SK-N-SH (cell line): Measurements from ENCODE around the gene TPRA1. TPM values are rescaled to one million over a fixed set of nuclear protein-coding genes. Genes with fewer than 3 reads are reported as not detected.

Experiments
- CTCF ChIA-PET: fragments of 300-600, 350-600 bp; formaldehyde crosslinking; extraction: SDS; loops from one replicate; lab custom pipeline; 2021; lab: Yijun Ruan, JAX
- POLR2A ChIA-PET: fragments of 350-600 bp; sonication (Branson Sonifier 250); formaldehyde crosslinking; extraction: SDS; loops from one replicate; lab custom pipeline; 2020; ENCODE audit warnings: antibody characterized with exemption, inconsistent platforms; lab: Yijun Ruan, JAX
- DNase-seq: peaks from one replicate; pipeline ENCODE4 v3.0.0; 2012
- H2AFZ ChIP-seq: fragments of 200-600 bp; sonication (generic); 2 replicates; pipeline ENCODE4 v1.8.1; 2016; ENCODE audit warnings: antibody characterized with exemption, mild to moderate bottlenecking, low read depth
- H3F3A ChIP-seq: fragments of 200-600 bp; sonication (generic); replicated peaks from 2 replicates; pipeline ENCODE3; 2016; ENCODE audit warnings: antibody characterized with exemption, mild to moderate bottlenecking; ENCODE audit not compliant: insufficient read depth
- H3K27ac ChIP-seq, 2 experiments: fragments of 200-500 bp in 1 of 2; fragments of 200-600 bp in 1 of 2; sonication (Bioruptor generic) in 1 of 2; sonication (generic), shearing (Covaris generic) in 1 of 2; 2 replicates each; pipeline versions ENCODE4 v1.5.1 to v1.6.1; 2014 to 2016; ENCODE audit warnings: low read depth in 2 of 2, inconsistent platforms in 1 of 2, low read length in 1 of 2, mild to moderate bottlenecking in 1 of 2, mixed read lengths in 1 of 2
- H3K27me3 ChIP-seq: fragments of 200-600 bp; sonication (generic), shearing (Covaris generic); 2 replicates; pipeline ENCODE4 v1.6.1; 2016; ENCODE audit warnings: mixed run types; ENCODE audit not compliant: insufficient read depth
- H3K36me3 ChIP-seq, 2 experiments: fragments of 200-500 bp in 1 of 2; fragments of 200-600 bp in 1 of 2; sonication (Bioruptor generic) in 1 of 2; sonication (generic) in 1 of 2; replicated peaks in 1 of 2; 2 replicates each; pipeline versions ENCODE3 to v1.5.1; 2014 to 2016; ENCODE audit warnings: low read length in 1 of 2, mild to moderate bottlenecking in 1 of 2; ENCODE audit not compliant: insufficient read depth in 2 of 2, control insufficient read depth in 1 of 2
- H3K4me1 ChIP-seq, 2 experiments: fragments of 200-500 bp in 1 of 2; fragments of 200-600 bp in 1 of 2; sonication (Bioruptor generic) in 1 of 2; sonication (generic), shearing (Covaris generic) in 1 of 2; 2 replicates each; pipeline versions ENCODE4 v1.5.1 to v1.6.1; 2014 to 2016; ENCODE audit warnings: low read depth in 1 of 2, low read length in 1 of 2, mixed run types in 1 of 2; ENCODE audit not compliant: insufficient read depth in 2 of 2, control insufficient read depth in 1 of 2
- H3K4me2 ChIP-seq: fragments of 200-600 bp; sonication (generic), shearing (Covaris generic); 2 replicates; pipeline ENCODE4 v1.6.1; 2017; ENCODE audit warnings: mixed run types
- H3K4me3 ChIP-seq, 2 experiments: fragments of 200-500 bp in 1 of 2; fragments of 200-600 bp in 1 of 2; sonication (Bioruptor generic) in 1 of 2; sonication (generic), shearing (Covaris generic) in 1 of 2; 2 replicates each; pipeline versions ENCODE4 v1.5.1 to v1.8.1; 2014 to 2016; ENCODE audit warnings: low read depth in 2 of 2, inconsistent platforms in 1 of 2, low read length in 1 of 2, mild to moderate bottlenecking in 1 of 2, mixed read lengths in 1 of 2, moderate library complexity in 1 of 2
- H3K79me2 ChIP-seq: fragments of 200-600 bp; sonication (generic); 2 replicates; pipeline ENCODE4 v1.8.1; 2017; ENCODE audit warnings: mild to moderate bottlenecking; ENCODE audit not compliant: insufficient read depth
- H3K9ac ChIP-seq: fragments of 200-600 bp; sonication (generic); 2 replicates; pipeline ENCODE4 v1.6.1; 2017; ENCODE audit warnings: mixed run types
- H3K9me2 ChIP-seq: fragments of 200-600 bp; sonication (generic); 2 replicates; pipeline ENCODE4 v1.6.1; 2017; ENCODE audit warnings: mixed run types
- H3K9me3 ChIP-seq: fragments of 200-600 bp; sonication (generic); 2 replicates; pipeline ENCODE4 v1.6.1; 2017; ENCODE audit warnings: mixed run types, mild to moderate bottlenecking, moderate library complexity
- H4K20me1 ChIP-seq: fragments of 200-600 bp; sonication (generic); 2 replicates; pipeline ENCODE4 v1.6.1; 2017; ENCODE audit warnings: mild to moderate bottlenecking, mixed run types; ENCODE audit not compliant: insufficient read depth
- CHD2 ChIP-seq: fragments of 150-350 bp; IDR thresholded peaks from 2 replicates; pipeline ENCODE4 v1.6.1; 2018; ENCODE audit warnings: low read length; ENCODE audit not compliant: partially characterized antibody
- EZH2phosphoT487 ChIP-seq: fragments of 200-600 bp; sonication (generic); IDR thresholded peaks from 2 replicates; pipeline ENCODE4 v1.6.1; 2017; ENCODE audit warnings: low read depth, mixed run types, mild to moderate bottlenecking, antibody characterized with exemption, moderate library complexity, borderline replicate concordance
- FOXJ3 ChIP-seq: sonication (generic); formaldehyde crosslinking; IDR thresholded peaks from 2 replicates; pipeline ENCODE4 v1.5.1; 2020; ENCODE audit warnings: mild to moderate bottlenecking, missing genetic modification reagents
- FOXM1 ChIP-seq: IDR thresholded peaks from 2 replicates; pipeline ENCODE4 v1.4.0; 2012; ENCODE audit warnings: low read depth, mild to moderate bottlenecking
- GABPA ChIP-seq: IDR thresholded peaks from 2 replicates; pipeline ENCODE4 v1.4.0; 2012; ENCODE audit warnings: low read depth, mild to moderate bottlenecking
- GATA2 ChIP-seq: sonication (generic); formaldehyde crosslinking; IDR thresholded peaks from 2 replicates; pipeline ENCODE4 v1.5.0; 2020; ENCODE audit warnings: mild to moderate bottlenecking, missing genetic modification reagents
- JUND ChIP-seq: IDR thresholded peaks from 2 replicates; pipeline ENCODE4 v1.4.0; 2012
- MXI1 ChIP-seq: IDR thresholded peaks from 2 replicates; pipeline ENCODE4 v1.6.1; 2012; ENCODE audit warnings: mild to moderate bottlenecking, low read depth, low read length, improper control_type of control experiment
- NRF1 ChIP-seq: IDR thresholded peaks from 2 replicates; pipeline ENCODE4 v1.6.1; 2012; ENCODE audit warnings: low read depth, mild to moderate bottlenecking, low read length
- POLR2AphosphoS5 ChIP-seq: IDR thresholded peaks from 2 replicates; pipeline ENCODE4 v1.6.1; 2012; ENCODE audit warnings: low read depth, low read length
- RAD21 ChIP-seq: IDR thresholded peaks from 2 replicates; pipeline ENCODE4 v1.6.1; 2012; ENCODE audit warnings: mild to moderate bottlenecking, low read length
- RXRA ChIP-seq: IDR thresholded peaks from 2 replicates; pipeline ENCODE4 v1.4.0; 2012; ENCODE audit warnings: low read depth, mild to moderate bottlenecking, borderline replicate concordance
- SMC3 ChIP-seq: IDR thresholded peaks from 2 replicates; pipeline ENCODE4 v1.6.1; 2012; ENCODE audit warnings: low read depth, low read length, improper control_type of control experiment
- TCF12 ChIP-seq: IDR thresholded peaks from 2 replicates; pipeline ENCODE4 v1.4.0; 2012
- TEAD4 ChIP-seq: IDR thresholded peaks from 2 replicates; pipeline ENCODE4 v1.4.0; 2012; ENCODE audit warnings: mild to moderate bottlenecking, borderline replicate concordance; ENCODE audit not compliant: insufficient read depth
- YY1 ChIP-seq: IDR thresholded peaks from 2 replicates; pipeline ENCODE4 v1.4.0; 2012; ENCODE audit warnings: low read depth, mild to moderate bottlenecking
- WGBS: methylation state at CpG from one replicate; pipeline ENCODE4 v1.1.6; 2017; ENCODE audit warnings: low lambda C conversion rate; 5-methylcytosine and 5-hydroxymethylcytosine counted together
- polyA plus RNA-seq, 3 experiments: library from polyadenylated mRNA; depleted of rRNA; stranded (reverse); fragments of >200 nt; gene quantifications; 2 replicates each; pipeline ENCODE4 v1.2.3, GENCODE V29; 2012
- TF ChIP-seq, protein P1 (sequence below): fragments of 150-350 bp; IDR thresholded peaks from 2 replicates; pipeline ENCODE4 v1.6.1; 2017; ENCODE audit warnings: antibody characterized with exemption, low read length, low read depth, borderline replicate concordance
- TF ChIP-seq, protein P2 (sequence below): fragments of 150-350 bp; IDR thresholded peaks from 2 replicates; pipeline ENCODE4 v1.6.1; 2016; ENCODE audit warnings: mild to moderate bottlenecking, low read depth, low read length
- TF ChIP-seq, protein P3 (sequence below): IDR thresholded peaks from 2 replicates; pipeline ENCODE4 v1.4.0; 2012; ENCODE audit warnings: low read depth
- TF ChIP-seq, protein P4 (sequence below): fragments of 200-600 bp; sonication (generic); IDR thresholded peaks from 2 replicates; pipeline ENCODE4 v1.6.1; 2017; ENCODE audit warnings: antibody characterized with exemption, mild to moderate bottlenecking, moderate library complexity

Gene TPRA1
- polyA plus RNA-seq, 1 of the 3 experiments (the other 2 are of a cell fraction): 26.3 TPM

DNA sequence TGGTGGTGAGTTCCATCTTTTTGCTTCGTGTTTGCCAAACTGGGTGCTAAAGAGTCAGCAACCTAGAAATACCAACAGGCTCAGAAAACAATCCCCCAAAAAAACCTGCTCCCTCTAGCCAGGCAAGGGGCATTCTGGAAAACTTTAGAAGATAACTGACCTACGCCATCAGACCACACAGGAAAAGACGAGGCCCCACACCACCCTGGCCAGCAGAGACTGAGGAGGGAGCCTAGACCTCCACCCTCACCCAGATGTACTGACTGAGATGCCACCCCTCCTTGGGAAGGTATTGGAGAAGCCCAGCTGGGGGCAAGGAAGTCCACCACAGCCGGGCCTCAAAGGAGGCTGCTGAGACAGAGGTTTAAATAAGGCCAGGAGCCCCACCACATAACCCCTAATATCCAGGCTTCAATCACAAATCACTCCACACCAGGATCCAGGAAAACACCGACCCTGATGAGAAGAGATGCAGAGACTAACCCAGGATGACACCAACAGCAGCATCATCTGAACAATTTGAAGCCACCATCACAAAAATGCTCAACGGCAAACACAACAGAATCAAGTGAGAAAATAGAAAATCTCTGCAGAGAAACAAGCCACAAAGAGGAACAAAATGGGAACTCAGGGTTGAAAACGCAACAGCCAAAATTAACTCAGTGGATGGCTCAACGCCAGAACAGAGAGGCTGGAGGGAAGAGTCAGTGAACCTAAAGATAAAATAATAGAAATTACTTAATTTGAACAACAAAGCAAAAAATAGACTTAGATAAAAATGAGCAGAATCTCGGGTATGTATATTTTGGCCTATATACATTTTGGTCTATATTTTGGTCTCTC is 61.0 kb downstream of the TPRA1 start:
- DNase-seq: no peak
- no peak overlapping the region for H3K27ac ChIP-seq
- H2AFZ ChIP-seq: no peak overlapping the region
- H3K36me3 ChIP-seq: no peaks in the 10 kb centered on the region
- H3K79me2 ChIP-seq: no peaks in the 10 kb centered on the region
- no peak overlapping the region for H3K4me3 ChIP-seq
- TF ChIP-seq RXRA (no peak), RAD21 (no peak), CHD2 (no peak)
- TF ChIP-seq, protein P1, sequence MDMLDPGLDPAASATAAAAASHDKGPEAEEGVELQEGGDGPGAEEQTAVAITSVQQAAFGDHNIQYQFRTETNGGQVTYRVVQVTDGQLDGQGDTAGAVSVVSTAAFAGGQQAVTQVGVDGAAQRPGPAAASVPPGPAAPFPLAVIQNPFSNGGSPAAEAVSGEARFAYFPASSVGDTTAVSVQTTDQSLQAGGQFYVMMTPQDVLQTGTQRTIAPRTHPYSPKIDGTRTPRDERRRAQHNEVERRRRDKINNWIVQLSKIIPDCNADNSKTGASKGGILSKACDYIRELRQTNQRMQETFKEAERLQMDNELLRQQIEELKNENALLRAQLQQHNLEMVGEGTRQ: no peak
- TF ChIP-seq, protein P2, sequence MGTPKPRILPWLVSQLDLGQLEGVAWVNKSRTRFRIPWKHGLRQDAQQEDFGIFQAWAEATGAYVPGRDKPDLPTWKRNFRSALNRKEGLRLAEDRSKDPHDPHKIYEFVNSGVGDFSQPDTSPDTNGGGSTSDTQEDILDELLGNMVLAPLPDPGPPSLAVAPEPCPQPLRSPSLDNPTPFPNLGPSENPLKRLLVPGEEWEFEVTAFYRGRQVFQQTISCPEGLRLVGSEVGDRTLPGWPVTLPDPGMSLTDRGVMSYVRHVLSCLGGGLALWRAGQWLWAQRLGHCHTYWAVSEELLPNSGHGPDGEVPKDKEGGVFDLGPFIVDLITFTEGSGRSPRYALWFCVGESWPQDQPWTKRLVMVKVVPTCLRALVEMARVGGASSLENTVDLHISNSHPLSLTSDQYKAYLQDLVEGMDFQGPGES: no peak
- 55% methylated on average over 8 of the region's 9 CpGs for WGBS
- ChIA-PET POLR2A (no interaction called here), CTCF (interaction anchor here (10.7 kb wide), 1 partner anchor 15 kb away, joined by 72 read pairs; no protein-coding TSS in a partner anchor)
- no peak overlapping the region for H3K9ac ChIP-seq
- H3K9me2 ChIP-seq: no peaks in the 10 kb centered on the region
- H3F3A ChIP-seq: no peaks in the 10 kb centered on the region
- H3K27me3 ChIP-seq: no peaks in the 10 kb centered on the region
- no peak overlapping the region for H3K4me2 ChIP-seq
- no peaks in the 10 kb centered on the region for H4K20me1 ChIP-seq
- no peaks in the 10 kb centered on the region for H3K9me3 ChIP-seq
- peaks cover 0 to 8% of the 10 kb centered on the region in 2 experiments; a peak in 1 of 4 replicates for H3K4me1 ChIP-seq

DNA sequence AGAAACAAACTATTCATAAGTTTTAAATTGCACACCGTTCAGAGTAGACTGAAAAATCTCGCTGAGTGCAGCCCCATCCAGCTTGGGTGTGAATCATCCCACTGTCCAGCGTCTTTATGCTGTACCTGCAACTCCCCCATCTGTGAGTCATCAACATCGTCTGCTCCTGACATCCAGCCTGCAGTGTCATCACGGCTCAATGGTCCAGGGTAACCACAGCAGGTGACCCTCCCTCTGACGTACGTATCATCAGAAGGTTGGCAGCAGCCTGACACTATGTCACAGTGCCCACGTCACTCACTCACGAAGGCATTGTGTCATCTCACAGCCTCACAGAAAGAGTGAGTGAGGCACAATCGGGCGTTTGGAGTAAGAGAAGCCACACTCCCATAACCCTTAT is 65.2 kb downstream of the TPRA1 start:
- no peak for DNase-seq
- H3K4me1 ChIP-seq: peaks cover 0 to 5% of the 10 kb centered on the region in 2 experiments; a peak in 1 of 4 replicates
- H3K36me3 ChIP-seq: no peaks in the 10 kb centered on the region
- ChIA-PET POLR2A (no interaction called here), CTCF (interaction anchor here (10.7 kb wide), 1 partner anchor 19 kb away, joined by 72 read pairs; no protein-coding TSS in a partner anchor)
- H3K4me2 ChIP-seq: no peak overlapping the region
- no peak overlapping the region for H2AFZ ChIP-seq
- no peaks in the 10 kb centered on the region for H4K20me1 ChIP-seq
- no peaks in the 10 kb centered on the region for H3F3A ChIP-seq
- no peaks in the 10 kb centered on the region for H3K79me2 ChIP-seq
- H3K27ac ChIP-seq: no peak overlapping the region
- H3K9ac ChIP-seq: no peak overlapping the region
- 0 out of 2 replicates have a peak, but pooled peaks cover 5% of the 10 kb centered on the region for H3K9me3 ChIP-seq
- no peak overlapping the region for H3K4me3 ChIP-seq
- WGBS: 23% methylated on average over 11 of the region's 11 CpGs
- H3K27me3 ChIP-seq: no peaks in the 10 kb centered on the region
- no peaks in the 10 kb centered on the region for H3K9me2 ChIP-seq
- TF ChIP-seq, protein P3, sequence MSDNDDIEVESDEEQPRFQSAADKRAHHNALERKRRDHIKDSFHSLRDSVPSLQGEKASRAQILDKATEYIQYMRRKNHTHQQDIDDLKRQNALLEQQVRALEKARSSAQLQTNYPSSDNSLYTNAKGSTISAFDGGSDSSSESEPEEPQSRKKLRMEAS: no peak
- no peak for TF ChIP-seq EZH2phosphoT487
- TF ChIP-seq TEAD4: no peak
- TF ChIP-seq NRF1: no peak
- 0 out of 2 replicates have a peak, but pooled peaks have one; percentile 17 for TF ChIP-seq JUND
- TF ChIP-seq, protein P1: no peak
- TF ChIP-seq FOXM1: no peak
- TF ChIP-seq TCF12: no peak
- TF ChIP-seq YY1: no peak
- no peak for TF ChIP-seq MXI1
- no peak for TF ChIP-seq GATA2
- TF ChIP-seq POLR2AphosphoS5: no peak
- no peak for TF ChIP-seq FOXJ3 (CRISPR knock-in tag)
- TF ChIP-seq RAD21: no peak
- TF ChIP-seq GABPA: no peak
- TF ChIP-seq, protein P4, sequence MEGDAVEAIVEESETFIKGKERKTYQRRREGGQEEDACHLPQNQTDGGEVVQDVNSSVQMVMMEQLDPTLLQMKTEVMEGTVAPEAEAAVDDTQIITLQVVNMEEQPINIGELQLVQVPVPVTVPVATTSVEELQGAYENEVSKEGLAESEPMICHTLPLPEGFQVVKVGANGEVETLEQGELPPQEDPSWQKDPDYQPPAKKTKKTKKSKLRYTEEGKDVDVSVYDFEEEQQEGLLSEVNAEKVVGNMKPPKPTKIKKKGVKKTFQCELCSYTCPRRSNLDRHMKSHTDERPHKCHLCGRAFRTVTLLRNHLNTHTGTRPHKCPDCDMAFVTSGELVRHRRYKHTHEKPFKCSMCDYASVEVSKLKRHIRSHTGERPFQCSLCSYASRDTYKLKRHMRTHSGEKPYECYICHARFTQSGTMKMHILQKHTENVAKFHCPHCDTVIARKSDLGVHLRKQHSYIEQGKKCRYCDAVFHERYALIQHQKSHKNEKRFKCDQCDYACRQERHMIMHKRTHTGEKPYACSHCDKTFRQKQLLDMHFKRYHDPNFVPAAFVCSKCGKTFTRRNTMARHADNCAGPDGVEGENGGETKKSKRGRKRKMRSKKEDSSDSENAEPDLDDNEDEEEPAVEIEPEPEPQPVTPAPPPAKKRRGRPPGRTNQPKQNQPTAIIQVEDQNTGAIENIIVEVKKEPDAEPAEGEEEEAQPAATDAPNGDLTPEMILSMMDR: no peak
- no peak for TF ChIP-seq SMC3
- TF ChIP-seq, protein P2: no peak
